DND-41 (cell line): ENCODE measurements around the gene CCDC85C.

Experiments
- EZH2 ChIP-seq: IDR thresholded peaks from 3 replicates; pipeline ENCODE4 v1.6.1; 2012; ENCODE audit warnings: borderline replicate concordance, low read depth, mild to moderate bottlenecking, moderate library complexity, low read length, inconsistent platforms; ENCODE audit not compliant: severe bottlenecking
- TF ChIP-seq, protein P1 (sequence below): IDR thresholded peaks from 2 replicates; pipeline ENCODE4 v1.5.1; 2012; ENCODE audit warnings: borderline replicate concordance, low read length, moderate library complexity, mild to moderate bottlenecking; ENCODE audit not compliant: poor library complexity, severe bottlenecking; ENCODE audit errors: extremely low read depth

DNA sequence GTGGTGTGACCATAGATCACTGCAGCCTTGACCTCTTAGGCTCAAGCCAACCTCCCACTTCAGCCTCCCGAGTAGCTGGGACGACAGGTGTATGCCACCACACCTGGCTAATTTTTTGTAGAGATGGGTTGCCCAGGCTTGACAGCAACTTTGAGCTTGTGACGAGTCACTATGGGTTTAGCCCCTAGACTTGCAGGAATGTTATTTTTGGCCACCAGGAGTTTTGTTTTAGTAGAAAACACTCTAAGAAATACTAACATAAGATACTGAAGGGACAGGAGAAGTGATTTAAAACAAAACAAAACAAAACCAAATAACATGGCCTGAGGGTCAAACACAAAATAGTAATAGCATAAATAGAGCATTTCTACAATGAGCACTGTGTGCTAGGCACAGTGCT is 149.8 kb downstream of the CCDC85C start:
- TF ChIP-seq, protein P1, sequence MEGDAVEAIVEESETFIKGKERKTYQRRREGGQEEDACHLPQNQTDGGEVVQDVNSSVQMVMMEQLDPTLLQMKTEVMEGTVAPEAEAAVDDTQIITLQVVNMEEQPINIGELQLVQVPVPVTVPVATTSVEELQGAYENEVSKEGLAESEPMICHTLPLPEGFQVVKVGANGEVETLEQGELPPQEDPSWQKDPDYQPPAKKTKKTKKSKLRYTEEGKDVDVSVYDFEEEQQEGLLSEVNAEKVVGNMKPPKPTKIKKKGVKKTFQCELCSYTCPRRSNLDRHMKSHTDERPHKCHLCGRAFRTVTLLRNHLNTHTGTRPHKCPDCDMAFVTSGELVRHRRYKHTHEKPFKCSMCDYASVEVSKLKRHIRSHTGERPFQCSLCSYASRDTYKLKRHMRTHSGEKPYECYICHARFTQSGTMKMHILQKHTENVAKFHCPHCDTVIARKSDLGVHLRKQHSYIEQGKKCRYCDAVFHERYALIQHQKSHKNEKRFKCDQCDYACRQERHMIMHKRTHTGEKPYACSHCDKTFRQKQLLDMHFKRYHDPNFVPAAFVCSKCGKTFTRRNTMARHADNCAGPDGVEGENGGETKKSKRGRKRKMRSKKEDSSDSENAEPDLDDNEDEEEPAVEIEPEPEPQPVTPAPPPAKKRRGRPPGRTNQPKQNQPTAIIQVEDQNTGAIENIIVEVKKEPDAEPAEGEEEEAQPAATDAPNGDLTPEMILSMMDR = no peak
- TF ChIP-seq EZH2 = no peak
